PC-9 (cell line): ENCODE measurements around the gene TBL1XR1. TPM values are rescaled to one million over a fixed set of nuclear protein-coding genes. Genes with fewer than 3 reads are reported as not detected.

Experiments
- BruUV-seq: library from RNA; stranded (reverse); fragments of 400-500 nt; replicated peaks from 2 replicates; lab custom pipeline; 2021; lab: Mats Ljungman, UMichigan
- CTCF ChIA-PET: fragments of 300-600 bp; sonication (Branson Sonifier 250); formaldehyde crosslinking; loops from one replicate; lab custom pipeline; 2022; ENCODE audit warnings: antibody characterized with exemption; lab: Charles Lee
- POLR2A ChIA-PET: fragments of 300-600 bp; sonication (Branson Sonifier 250); formaldehyde crosslinking; loops from one replicate; lab custom pipeline; 2022; ENCODE audit warnings: antibody characterized with exemption; ENCODE audit not compliant: unreplicated experiment; lab: Charles Lee
- DNase-seq, 2 experiments: peaks; one replicate each; pipeline versions ENCODE4 v3.0.0 to v3.0.0-alpha.2; 2015 to 2022; ENCODE audit warnings: mixed read lengths in 1 of 2
- H2AFZ ChIP-seq: fragments of 200-600 bp; sonication (generic); 2 replicates; pipeline ENCODE4 v1.8.1; 2017; ENCODE audit warnings: antibody characterized with exemption
- H3F3A ChIP-seq: fragments of 200-600 bp; sonication (generic); 2 replicates; pipeline ENCODE4 v1.8.1; 2017; ENCODE audit warnings: antibody characterized with exemption, mild to moderate bottlenecking, low read depth; ENCODE audit not compliant: insufficient read depth
- H3K27ac ChIP-seq: fragments of 200-600 bp; sonication (generic); 2 replicates; pipeline ENCODE4 v1.6.1; 2016; ENCODE audit warnings: mixed run types
- H3K27me3 ChIP-seq: fragments of 200-600 bp; sonication (generic); 2 replicates; pipeline ENCODE4 v1.6.1; 2016; ENCODE audit warnings: low read depth, mixed run types; ENCODE audit not compliant: insufficient read depth
- H3K36me3 ChIP-seq: fragments of 200-600 bp; sonication (generic); 2 replicates; pipeline ENCODE4 v1.6.1; 2016; ENCODE audit warnings: low read depth, mixed run types
- H3K4me1 ChIP-seq: fragments of 200-600 bp; sonication (generic); replicated peaks from 2 replicates; pipeline ENCODE4 v1.6.1; 2016; ENCODE audit warnings: mixed run types; ENCODE audit not compliant: insufficient read depth
- H3K4me2 ChIP-seq: fragments of 200-600 bp; sonication (generic); 2 replicates; pipeline ENCODE4 v1.6.1; 2017; ENCODE audit warnings: mixed run types
- H3K4me3 ChIP-seq: fragments of 200-600 bp; sonication (generic); 2 replicates; pipeline ENCODE4 v1.6.1; 2016; ENCODE audit warnings: mixed run types
- H3K79me2 ChIP-seq: fragments of 200-600 bp; sonication (generic); 2 replicates; pipeline ENCODE4 v1.6.1; 2017; ENCODE audit warnings: low read depth, mixed run types
- H3K9me2 ChIP-seq: fragments of 200-600 bp; sonication (generic); 2 replicates; pipeline ENCODE4 v1.8.1; 2017; ENCODE audit warnings: mild to moderate bottlenecking; ENCODE audit not compliant: insufficient read depth
- H3K9me3 ChIP-seq: fragments of 200-600 bp; sonication (generic); 2 replicates; pipeline ENCODE4 v1.8.1; 2016; ENCODE audit warnings: low read depth; ENCODE audit not compliant: insufficient read depth
- H4K20me1 ChIP-seq: fragments of 200-600 bp; sonication (generic); 2 replicates; pipeline ENCODE4 v1.8.1; 2017; ENCODE audit not compliant: insufficient read depth
- EZH2 ChIP-seq: fragments of 200-600 bp; sonication (generic); IDR thresholded peaks from 2 replicates; pipeline ENCODE4 v1.8.0; 2017; ENCODE audit warnings: antibody characterized with exemption, low read depth
- intact Hi-C: fragments of 100-400 bp; cut with micrococcal nuclease; formaldehyde crosslinking; loops from one replicate; pipeline ENCODE4 v1.10.0; 2022; ENCODE audit not compliant: unreplicated experiment
- total RNA-seq: library from RNA; stranded (reverse); gene quantifications from 2 replicates; pipeline ENCODE4 v1.2.3, GENCODE V29; 2021
- TF ChIP-seq, protein P1 (sequence below): fragments of 200-600 bp; sonication (generic); conservative IDR thresholded peaks from 2 replicates; pipeline ENCODE4 v1.6.1; 2017; ENCODE audit warnings: mixed run types, antibody characterized with exemption, mild to moderate bottlenecking, moderate library complexity

The TBL1XR1 gene
- total RNA-seq, 1 experiment from 2014 or later: 243 TPM

DNA sequence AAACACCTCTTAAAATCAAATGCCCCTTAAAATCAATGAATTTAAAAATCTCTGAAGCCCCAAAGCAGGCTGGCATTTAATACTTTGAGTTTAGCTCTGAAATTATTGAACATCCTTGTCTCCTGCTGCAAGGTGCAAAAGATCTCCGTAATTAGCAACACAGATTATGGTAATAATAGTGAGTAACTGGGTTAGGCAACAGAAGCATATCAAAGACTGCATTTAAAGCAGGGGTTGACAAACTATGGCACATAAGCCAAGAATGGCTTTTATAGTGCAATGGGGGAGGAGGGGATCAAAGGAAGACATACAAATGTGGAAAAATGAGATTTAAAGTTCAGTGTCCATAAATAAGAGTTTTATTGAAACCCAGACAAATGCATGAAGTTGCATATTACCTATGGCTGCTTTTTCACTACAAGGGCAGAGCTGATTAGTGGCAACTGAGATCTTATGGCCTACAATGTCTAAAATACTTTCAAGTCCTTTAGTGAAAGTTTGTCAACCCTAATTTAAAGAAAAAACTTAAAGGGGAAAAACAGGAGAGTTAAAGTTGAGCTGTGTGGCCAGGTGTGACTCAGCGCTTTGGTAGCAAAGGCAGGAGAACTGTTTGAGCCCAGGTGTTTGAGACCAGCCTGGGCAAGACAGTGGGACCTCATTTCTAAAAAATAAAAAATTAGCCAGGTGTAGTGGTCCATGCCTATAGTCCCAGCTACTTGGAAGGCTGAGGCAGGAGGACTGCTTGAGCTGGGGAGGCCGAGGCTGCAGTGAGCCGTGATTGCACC, 157.6 kb downstream of the TBL1XR1 start:
- Histone ChIP-seq H3K27me3 (no peaks in the 10 kb centered on the region), H3K4me3 (no peak overlapping the region), H4K20me1 (0 out of 2 replicates have a peak, but pooled peaks cover 5% of the 10 kb centered on the region), H2AFZ (no peak overlapping the region), H3K9me2 (no peaks in the 10 kb centered on the region), H3K9me3 (peaks cover 12% of the 10 kb centered on the region; the same call in 1 of the 2 replicates), H3K27ac (peak overlapping the region; percentile 47), H3K36me3 (peaks cover 81% of the 10 kb centered on the region), H3K79me2 (peaks cover 14% of the 10 kb centered on the region; the same call in 1 of the 2 replicates), H3K4me2 (no peak overlapping the region), H3K4me1 (peaks cover 17% of the 10 kb centered on the region), H3F3A (peaks cover 29% of the 10 kb centered on the region)
- no TSS peak for BruUV-seq
- DNase-seq: no peak
- ChIA-PET POLR2A (no interaction called here), CTCF (no interaction called here)
- intact Hi-C loops: no loop called here
- no peak for TF ChIP-seq EZH2
- TF ChIP-seq, protein P1, sequence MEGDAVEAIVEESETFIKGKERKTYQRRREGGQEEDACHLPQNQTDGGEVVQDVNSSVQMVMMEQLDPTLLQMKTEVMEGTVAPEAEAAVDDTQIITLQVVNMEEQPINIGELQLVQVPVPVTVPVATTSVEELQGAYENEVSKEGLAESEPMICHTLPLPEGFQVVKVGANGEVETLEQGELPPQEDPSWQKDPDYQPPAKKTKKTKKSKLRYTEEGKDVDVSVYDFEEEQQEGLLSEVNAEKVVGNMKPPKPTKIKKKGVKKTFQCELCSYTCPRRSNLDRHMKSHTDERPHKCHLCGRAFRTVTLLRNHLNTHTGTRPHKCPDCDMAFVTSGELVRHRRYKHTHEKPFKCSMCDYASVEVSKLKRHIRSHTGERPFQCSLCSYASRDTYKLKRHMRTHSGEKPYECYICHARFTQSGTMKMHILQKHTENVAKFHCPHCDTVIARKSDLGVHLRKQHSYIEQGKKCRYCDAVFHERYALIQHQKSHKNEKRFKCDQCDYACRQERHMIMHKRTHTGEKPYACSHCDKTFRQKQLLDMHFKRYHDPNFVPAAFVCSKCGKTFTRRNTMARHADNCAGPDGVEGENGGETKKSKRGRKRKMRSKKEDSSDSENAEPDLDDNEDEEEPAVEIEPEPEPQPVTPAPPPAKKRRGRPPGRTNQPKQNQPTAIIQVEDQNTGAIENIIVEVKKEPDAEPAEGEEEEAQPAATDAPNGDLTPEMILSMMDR: no peak

DNA sequence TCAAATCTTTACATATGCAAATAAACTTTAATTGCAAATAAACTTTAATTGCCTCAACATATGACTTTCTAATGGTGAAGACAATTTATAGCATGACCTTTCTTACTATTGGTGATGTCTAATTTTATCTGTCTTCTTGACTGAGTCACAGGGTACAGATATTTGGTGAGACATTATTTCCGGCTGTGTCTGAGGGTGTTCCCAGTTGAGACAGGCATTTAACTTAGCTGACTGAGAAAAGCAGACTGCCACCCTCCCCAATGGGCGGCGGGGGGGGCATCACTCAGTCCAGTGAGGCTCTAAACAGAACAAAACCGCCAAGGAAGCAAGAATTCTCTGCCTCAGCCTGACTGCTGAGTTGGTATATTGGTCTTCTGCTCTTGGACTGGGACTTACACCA, 160.0 kb downstream of the TBL1XR1 start:
- H3K36me3 ChIP-seq: peaks cover 79% of the 10 kb centered on the region
- H2AFZ ChIP-seq: no peak overlapping the region
- ChIA-PET CTCF (no interaction called here), POLR2A (no interaction called here)
- H3K79me2 ChIP-seq: peaks cover 6% of the 10 kb centered on the region
- H3K27ac ChIP-seq: no peak overlapping the region
- no peak for DNase-seq
- H3K27me3 ChIP-seq: no peaks in the 10 kb centered on the region
- no peaks in the 10 kb centered on the region for H3K9me3 ChIP-seq
- no peaks in the 10 kb centered on the region for H3K9me2 ChIP-seq
- 0 out of 2 replicates have a peak, but pooled peaks cover 5% of the 10 kb centered on the region for H4K20me1 ChIP-seq
- H3K4me3 ChIP-seq: no peak overlapping the region
- intact Hi-C loops: no loop called here
- TF ChIP-seq, protein P1: no peak
- no peak for TF ChIP-seq EZH2
- no peak overlapping the region for H3K4me2 ChIP-seq
- peaks cover 17% of the 10 kb centered on the region for H3K4me1 ChIP-seq
- peaks cover 37% of the 10 kb centered on the region for H3F3A ChIP-seq
- BruUV-seq: no TSS peak

DNA sequence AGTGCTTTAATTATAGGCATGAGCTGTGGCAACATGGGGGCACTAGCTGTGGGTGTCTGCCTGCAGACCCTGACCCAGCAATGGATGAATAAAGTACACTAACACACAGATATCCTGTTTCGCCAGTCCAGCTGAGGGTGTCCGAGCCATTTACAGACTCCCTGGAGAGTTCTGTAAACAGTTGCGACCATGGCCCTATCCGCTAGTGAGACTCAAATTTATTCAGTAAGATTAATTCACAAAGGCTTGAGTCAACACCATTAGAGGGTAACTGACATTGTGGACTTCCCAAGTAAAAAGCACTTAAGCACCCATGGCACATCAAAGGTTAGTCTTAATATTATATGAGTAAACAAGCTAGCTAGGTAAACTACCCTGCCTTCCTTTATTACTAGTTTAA, 161.6 kb downstream of the TBL1XR1 start:
- no TSS peak for BruUV-seq
- Histone ChIP-seq H3K9me3 (no peaks in the 10 kb centered on the region), H3F3A (peaks cover 37% of the 10 kb centered on the region), H3K27ac (no peak overlapping the region), H3K79me2 (peaks cover 6% of the 10 kb centered on the region), H3K27me3 (no peaks in the 10 kb centered on the region), H3K4me1 (peaks cover 11% of the 10 kb centered on the region), H3K9me2 (no peaks in the 10 kb centered on the region), H4K20me1 (0 out of 2 replicates have a peak, but pooled peaks cover 5% of the 10 kb centered on the region), H2AFZ (no peak overlapping the region), H3K36me3 (peaks cover 76% of the 10 kb centered on the region), H3K4me2 (no peak overlapping the region), H3K4me3 (no peak overlapping the region)
- CTCF ChIA-PET: interaction anchor here (0.6 kb wide), 1 partner anchor 538 kb away, joined by 4 read pairs; no protein-coding TSS in a partner anchor
- TF ChIP-seq EZH2: no peak
- TF ChIP-seq, protein P1: no peak
- no peak for DNase-seq
- intact Hi-C loops: no loop called here
- POLR2A ChIA-PET: no interaction called here
